ENCODE measurements around the gene RNASE8. TPM values are rescaled to one million over a fixed set of nuclear protein-coding genes. Genes with fewer than 3 reads are reported as not detected.

The RNASE8 gene
- total RNA-seq, 1 donor from 2014 or later, result not detected

- intact Hi-C loops (cut with DNase I), result loop anchor here (1.0 to 2.0 kb wide), 3 partner anchors 39 to 251 kb away; no protein-coding TSS in a partner anchor
- ATAC-seq (no peak), DNase-seq (ENCODE audit: missing footprints) (no peak)
Measured at GRCh38 chr14:21107283-21107800, 49.7 kb downstream of the RNASE8 start.

Small RNAs within 50 kb of the gene (microRNA-seq; reads per million reads assigned to microRNA genes)
- not detected for gene MIR6717

Other genes with a start within 250 kb of the RNASE8 start
- gene RNASE3, start 166.4 kb upstream of the RNASE8 start, total RNA-seq, result not detected
- 2.6 TPM for gene RNASE2, start 102.3 kb upstream of the RNASE8 start, total RNA-seq
- gene METTL17, start 67.8 kb upstream of the RNASE8 start, total RNA-seq, result 44.5 TPM
- gene SLC39A2, start 58.5 kb upstream of the RNASE8 start, total RNA-seq, result not detected
- 321 TPM for gene NDRG2, start 32.8 kb upstream of the RNASE8 start, total RNA-seq
- gene TPPP2, start 27.6 kb upstream of the RNASE8 start, total RNA-seq, result 1.1 TPM
- gene RNASE13, start 23.0 kb upstream of the RNASE8 start, total RNA-seq, result not detected
- not detected for gene RNASE7, start 15.5 kb upstream of the RNASE8 start, total RNA-seq
- gene ARHGEF40, start 12.5 kb downstream of the RNASE8 start, total RNA-seq, result 25.5 TPM
- 49.4 TPM for gene ZNF219, start 40.8 kb downstream of the RNASE8 start, total RNA-seq
- gene TMEM253, start 43.2 kb downstream of the RNASE8 start, total RNA-seq, result 0.41 TPM
- gene OR5AU1, start 98.2 kb downstream of the RNASE8 start, total RNA-seq, result not detected
- 266 TPM for gene HNRNPC, start 211.6 kb downstream of the RNASE8 start, total RNA-seq
- gene RPGRIP1, start 222.3 kb downstream of the RNASE8 start, total RNA-seq, result 0.60 TPM